SHP77 treated with DMSO at 0.1 percent for 48 hours (cell line): ENCODE measurements around the gene B3GALT4.
A peak's percentile ranks its signal among the peaks of the same experiment; 100 is the strongest.
"Not testable (repeated sequence)": the region's sequence is repeated elsewhere in the genome, so short reads cannot be mapped to it uniquely, and the experiment has no call there.

Experiments
- DNase-seq: peaks from one replicate; lab custom pipeline; 2025; lab: John Stamatoyannopoulos, UW

B3GALT4 gene

DNA sequence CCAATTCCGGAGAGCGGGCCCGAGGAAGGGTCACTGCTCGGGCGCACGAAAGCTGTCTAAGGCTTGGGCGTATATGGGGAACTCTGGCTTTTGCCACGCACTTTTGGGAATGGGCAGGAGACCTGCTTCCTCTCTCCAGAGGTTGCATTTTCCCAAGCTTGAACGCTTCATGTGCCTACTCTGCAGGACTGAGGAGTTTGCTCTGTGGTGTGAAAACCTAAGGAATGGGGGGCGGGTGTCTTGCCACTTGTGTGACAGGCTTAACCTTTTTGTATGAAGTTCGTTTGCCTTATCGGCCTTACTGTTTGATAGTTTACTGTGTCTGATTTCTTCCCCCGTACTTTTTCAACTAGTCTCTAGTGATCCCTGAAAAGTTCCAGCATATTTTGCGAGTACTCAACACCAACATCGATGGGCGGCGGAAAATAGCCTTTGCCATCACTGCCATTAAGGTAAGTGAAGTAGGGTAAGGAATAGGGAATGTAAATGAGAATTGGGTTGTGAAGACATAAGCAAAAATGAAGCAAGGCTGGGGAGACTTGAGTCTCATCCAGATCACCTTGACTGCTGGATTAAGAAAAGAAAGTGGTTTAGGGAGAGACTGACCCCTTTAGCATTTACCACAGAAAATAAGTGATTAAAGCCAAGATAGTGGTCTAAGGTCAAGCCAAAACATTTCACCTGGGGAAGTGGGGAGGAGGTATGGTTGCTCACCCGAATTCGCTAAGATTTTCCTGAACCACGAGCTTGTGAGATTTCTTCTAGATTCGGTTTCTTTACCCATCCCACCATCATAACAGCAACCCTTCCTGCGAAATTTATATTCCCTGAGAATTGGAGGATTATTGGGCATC is 4.4 kb upstream of the B3GALT4 start:
- no peak for DNase-seq

DNA sequence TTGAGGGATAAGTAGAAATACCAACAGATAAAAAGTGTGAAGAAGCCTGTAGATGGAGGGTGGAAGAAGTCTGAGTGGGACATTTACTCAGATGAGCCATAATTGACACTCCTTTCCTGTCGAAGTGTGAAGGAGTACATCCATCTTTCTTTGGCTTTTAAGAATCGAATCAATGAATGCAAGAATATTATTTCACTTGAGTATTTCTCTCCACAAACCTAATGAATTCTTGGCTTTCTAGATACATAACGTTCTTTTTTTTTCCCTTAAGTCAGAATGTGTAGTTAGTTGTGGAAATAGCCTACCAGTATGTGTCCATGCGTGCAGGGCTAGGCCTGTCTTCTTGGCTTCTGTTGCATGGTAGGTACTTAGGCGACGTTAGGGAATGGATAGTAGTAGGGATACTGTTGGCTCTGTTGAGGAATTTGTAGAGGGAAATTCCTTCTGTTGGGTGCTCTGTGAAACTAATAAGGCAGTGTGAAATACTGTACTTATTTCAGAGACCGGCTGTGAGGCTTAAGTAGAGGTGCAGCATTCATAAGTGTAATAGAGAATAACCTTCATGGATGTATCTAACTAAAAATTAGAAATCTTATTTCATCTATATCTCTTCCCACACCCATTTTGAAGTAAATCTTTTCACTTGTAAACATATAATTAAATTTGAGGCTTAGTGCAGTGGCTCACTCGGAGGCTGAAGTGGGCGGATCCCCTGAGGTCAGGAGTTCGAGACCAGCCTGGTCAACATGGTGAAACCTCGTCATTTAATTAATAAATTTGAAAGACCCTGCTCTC is 3.6 kb upstream of the B3GALT4 start:
- no peak for DNase-seq

DNA sequence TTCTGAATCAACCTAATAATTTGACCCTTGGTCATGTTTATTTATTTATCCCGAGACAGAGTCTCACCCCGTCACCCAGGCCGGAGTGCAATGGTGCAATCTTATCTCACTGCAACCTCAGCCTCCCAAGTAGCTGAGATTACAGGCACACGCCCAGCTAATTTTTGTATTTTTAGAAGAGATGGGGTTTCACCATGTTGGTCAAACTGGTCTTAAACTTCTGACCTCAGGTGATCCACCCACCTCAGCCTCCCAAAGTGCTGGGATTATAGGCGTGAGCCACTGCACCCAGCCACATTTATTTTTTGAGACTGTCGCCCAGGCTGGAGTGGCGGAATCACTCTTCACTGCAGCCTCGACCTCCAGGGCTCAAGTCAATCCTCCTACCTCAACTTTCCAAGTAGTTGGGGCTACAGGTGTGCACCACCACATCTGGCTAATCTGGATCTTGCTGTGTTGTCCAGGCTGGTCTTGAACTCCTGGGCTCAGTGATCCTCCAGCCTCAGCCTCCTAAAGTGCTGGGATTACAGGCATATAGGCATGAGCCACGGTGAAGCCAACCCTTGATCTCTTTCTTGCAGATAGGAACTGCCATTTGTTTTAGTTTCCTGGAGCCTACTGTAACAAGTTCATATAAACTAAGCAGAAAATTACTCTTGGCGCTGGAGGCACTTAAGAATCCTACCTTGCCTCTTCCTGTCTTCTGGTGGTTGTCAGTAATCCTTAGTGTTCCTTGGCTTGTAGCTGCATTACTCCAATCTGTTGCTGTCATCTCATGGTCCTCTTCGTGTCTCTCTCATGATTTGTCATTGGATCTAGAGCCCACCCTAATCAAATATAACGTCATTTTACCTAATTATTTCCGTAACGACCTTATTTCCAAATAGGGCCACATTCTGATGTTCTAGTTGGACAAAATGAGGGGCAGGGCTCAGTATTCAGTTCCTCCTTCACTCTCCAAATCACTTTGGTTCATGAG is 2.7 kb upstream of the B3GALT4 start:
- no peak for DNase-seq

DNA sequence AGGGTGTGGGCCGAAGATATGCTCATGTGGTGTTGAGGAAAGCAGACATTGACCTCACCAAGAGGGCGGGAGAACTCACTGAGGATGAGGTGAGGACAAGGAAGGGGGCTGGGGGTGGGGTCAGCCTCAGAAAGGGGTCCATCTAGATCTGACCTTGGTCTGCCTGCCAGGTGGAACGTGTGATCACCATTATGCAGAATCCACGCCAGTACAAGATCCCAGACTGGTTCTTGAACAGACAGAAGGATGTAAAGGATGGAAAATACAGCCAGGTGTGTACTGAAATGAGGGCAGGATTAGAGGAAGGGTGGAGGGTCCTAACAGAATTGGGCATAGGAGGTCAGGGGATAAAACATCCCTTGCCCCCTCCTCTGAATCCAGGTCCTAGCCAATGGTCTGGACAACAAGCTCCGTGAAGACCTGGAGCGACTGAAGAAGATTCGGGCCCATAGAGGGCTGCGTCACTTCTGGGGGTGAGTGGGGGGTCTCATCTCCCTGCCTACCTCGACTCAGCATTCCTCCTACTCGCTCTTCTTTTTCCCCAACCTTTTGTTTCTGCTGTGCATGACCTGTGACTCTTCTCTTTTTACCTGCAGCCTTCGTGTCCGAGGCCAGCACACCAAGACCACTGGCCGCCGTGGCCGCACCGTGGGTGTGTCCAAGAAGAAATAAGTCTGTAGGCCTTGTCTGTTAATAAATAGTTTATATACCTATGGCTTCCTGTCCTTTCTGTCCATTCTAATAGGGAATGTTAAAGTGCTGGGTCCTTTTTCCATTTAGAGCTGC is 935 bp upstream of the B3GALT4 start:
- not testable (repeated sequence) for DNase-seq

DNA sequence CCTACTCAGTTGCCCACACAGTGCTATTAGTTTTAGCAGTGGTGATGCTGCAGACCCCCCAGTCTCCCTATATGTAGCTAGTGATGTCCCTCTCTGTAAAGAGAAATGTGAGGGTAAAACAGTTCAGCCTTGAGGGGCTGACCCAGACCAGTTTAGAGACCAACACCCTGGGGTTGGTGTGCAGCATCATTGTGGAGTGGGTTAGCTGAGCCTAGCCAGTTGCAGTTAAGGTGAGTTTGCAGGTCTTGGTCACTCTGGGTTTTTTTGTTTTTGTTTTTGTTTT is 401 bp upstream of the B3GALT4 start:
- no peak for DNase-seq

DNA sequence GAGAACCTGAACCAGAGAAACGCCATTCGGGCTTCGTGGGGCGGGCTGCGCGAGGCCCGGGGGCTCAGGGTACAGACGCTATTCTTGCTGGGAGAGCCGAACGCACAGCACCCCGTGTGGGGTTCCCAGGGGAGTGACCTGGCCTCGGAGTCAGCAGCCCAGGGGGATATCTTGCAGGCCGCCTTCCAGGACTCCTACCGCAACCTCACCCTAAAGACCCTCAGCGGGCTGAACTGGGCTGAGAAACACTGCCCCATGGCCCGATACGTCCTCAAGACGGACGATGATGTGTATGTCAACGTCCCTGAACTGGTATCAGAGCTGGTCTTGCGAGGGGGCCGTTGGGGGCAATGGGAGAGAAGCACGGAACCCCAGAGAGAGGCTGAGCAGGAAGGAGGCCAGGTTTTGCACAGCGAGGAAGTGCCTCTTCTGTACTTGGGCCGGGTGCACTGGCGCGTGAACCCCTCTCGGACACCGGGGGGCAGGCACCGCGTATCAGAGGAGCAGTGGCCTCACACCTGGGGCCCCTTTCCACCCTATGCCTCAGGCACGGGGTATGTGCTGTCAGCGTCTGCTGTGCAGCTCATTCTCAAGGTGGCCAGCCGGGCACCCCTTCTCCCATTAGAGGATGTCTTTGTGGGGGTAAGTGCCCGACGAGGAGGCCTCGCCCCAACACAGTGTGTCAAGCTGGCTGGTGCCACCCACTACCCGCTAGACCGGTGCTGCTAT is 904 bp downstream of the B3GALT4 start:
- no peak for DNase-seq

DNA sequence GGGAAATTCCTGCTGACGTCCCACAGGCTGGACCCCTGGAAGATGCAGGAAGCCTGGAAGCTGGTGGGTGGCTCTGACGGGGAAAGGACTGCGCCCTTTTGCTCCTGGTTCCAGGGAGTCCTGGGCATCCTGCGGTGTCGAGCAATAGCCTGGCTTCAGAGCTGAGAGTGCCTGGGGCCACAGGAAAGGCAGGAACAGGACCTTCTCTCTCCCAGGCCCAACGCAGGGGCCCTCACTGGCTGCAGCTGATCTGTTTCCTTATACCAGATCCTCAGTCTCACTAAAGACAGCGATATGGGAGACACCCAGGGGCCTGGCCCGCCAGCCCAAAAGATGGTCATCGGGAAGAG is 1.4 kb downstream of the B3GALT4 start:
- DNase-seq = no peak

DNA sequence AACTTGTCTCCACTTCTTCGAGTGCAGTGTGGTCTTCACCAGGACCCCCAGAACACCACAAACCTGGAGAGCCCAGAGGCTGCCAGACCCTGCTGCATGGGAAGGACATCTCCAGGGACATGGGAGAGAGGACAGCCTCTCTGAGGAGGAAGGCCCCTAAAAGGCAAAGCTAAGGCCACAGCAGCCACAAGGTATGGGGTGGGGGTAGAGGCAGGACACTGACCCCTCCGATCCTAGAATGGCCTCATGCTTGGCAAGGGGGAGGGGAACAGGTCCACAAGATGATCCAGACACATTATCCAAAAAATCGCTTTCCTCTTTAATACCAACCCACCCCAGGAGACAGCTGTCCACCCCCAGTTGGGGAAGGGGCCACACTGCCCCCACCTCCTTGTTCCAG is 1.9 kb downstream of the B3GALT4 start:
- no peak for DNase-seq

DNA sequence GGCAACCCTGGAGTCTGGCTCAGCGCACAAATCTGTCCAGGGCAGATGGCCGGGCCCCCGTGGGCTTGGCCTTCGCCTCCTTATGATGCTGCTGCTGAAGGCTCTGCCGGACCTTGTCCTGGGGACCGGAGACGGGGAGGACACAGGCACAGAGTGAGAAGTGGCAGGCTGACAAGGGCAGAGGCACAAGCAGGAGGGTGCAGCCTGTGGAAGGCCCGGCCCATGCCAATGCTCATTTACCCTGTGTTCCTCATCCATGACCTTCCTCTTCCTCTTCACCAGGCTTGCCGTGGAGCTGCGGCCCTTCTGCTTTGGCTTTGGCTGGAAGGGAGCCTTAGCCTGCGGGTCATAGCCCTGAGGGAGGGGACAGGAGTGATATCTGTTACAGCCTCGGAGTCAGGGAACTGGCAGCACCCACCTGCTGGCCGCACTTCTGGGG is 2.4 kb downstream of the B3GALT4 start:
- no peak for DNase-seq

DNA sequence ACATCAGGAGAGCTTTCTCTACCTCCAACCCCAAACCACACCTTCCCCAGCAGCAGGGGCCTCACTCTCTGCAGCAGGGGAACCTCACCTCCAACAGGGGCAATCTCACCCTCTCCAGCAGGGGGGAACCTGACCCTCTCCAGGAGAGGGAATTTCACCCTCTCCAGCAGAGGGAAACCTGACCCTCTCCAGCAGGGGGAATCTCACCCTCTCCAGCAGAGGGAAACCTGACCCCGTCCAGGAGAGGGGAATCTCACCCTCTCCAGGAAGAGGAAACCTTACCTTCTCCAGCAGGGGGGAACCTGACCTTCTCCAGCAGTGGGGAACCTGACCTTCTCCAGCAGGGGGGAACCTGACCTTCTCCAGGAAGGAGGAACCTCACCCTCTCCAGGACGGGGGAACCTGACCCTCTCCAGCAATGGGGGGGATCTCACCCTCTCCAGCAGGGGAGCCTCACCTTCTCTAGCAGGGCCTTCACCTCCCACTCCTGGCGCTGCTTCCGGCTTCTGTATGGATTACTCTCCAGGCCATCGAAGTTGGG is 3.1 kb downstream of the B3GALT4 start:
- peak; percentile 11 for DNase-seq

DNA sequence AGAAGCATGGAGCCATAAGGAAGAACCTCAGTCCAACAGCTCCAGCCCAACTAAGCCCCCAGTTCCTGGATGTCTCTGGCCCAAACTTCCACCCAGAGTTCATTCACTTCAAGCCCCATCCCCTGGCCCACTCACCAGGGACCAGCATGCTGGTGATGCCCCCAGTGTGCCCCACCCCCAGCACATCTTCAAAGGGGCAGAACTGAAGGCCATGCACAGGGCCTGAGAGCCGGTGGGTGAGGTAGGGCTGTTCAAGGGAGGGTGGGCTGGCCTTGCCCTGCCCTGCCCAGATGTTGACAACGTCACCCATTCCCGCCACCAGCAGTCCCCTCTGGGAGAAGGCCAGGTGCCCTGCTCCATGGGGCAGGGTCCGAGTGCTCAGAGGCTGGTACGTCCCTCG is 3.6 kb downstream of the B3GALT4 start:
- DNase-seq = no peak

DNA sequence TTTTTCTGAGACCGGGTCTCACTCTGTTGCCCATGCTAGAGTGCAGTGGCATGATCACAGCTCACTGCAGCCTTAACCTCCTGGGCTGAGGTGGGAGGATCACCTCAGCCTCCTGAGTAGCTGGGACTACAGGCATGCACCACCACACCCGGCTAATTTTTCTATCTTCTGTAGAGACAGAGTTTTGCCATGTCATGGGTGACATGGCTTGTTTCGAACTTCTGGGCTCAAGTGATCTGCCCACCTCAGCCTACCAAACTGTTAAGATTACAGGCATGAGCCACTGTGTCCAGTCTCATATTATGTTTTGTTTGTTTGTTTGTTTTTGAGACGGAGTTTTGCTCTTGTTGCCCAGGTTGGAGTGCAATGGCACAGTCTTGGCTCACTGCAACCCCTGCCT is 8.3 kb downstream of the B3GALT4 start:
- DNase-seq = not testable (repeated sequence)

DNA sequence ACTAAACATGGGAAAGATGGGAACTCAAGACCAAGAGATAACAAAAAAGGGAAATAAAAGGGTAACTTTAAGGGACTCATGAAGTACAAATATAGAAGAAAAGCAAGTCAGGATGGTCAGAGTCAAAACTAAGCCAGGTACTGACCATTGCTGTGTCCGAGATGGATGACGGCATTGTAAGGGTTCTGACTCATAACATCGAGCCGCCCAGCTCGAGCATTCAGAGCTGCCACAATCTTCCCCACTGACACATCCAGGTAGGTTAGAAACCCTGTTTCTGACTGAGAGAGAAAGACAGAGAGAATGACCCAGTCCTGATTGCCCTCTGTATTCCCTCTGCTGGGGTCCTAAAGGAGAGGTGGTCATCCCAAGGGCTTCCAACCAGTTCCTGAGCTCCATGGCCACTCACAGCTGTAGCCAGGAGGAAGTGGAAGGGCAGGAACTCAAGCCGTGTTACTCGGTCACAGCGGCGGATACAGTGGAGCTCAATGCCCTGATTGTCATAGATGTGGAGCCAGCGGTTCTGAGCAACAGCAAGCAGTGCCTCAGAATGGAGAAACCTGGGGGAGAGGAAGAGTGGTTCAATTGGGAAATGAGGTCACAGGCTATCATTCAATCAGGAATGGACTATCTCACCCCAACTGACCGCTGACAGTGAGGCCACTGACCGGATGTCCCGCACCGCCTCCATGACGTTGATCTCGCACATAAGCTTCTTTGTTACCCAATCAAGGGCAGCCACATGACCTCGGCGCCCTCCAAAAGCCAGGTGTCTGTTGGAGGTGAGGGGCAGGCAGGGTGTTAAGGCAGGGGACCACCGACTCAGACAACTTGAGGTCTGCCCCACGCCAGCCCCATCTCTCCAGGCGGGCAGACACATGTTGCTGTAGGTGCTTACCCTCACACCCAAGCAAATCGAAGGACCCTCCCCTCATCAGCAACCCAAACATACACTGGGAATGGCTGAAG is 10.3 kb downstream of the B3GALT4 start:
- DNase-seq = no peak

DNA sequence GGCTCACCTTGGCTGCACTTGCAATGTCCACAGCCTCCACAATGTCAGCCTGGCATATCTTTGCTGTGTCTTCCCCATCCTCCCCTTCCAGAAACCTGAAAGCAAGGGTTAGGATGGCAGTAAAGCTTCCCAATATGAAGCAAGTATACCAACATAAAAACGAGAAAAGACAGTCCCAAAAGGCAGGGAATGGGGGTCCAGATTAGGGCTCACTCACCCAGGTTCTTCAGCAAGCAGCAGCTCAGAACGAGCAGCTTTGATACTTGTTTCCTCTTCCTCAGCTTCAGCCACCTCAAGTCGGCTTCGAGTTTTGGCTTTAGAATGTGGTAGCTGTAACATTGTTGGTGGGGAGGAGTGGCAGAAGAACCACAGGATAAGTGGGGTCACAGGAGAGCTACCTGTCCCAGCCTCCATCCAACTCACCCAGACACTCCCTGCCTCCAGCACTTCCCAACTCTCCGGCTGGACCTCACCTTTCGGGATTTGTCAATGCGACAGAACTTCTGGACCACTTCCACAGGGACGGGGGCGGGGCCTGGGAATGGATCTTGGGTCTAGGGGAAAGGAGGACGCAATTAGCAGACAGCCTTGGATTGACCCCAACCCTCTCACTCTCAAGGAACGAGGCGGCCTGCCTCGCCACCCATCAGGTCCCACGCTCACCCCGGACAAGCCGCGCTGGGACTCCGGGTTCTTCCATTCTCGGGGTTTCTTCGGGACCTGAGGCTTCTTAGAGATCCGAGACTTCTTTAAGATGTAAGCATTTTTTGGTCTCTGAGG is 11.4 kb downstream of the B3GALT4 start:
- DNase-seq = no peak

DNA sequence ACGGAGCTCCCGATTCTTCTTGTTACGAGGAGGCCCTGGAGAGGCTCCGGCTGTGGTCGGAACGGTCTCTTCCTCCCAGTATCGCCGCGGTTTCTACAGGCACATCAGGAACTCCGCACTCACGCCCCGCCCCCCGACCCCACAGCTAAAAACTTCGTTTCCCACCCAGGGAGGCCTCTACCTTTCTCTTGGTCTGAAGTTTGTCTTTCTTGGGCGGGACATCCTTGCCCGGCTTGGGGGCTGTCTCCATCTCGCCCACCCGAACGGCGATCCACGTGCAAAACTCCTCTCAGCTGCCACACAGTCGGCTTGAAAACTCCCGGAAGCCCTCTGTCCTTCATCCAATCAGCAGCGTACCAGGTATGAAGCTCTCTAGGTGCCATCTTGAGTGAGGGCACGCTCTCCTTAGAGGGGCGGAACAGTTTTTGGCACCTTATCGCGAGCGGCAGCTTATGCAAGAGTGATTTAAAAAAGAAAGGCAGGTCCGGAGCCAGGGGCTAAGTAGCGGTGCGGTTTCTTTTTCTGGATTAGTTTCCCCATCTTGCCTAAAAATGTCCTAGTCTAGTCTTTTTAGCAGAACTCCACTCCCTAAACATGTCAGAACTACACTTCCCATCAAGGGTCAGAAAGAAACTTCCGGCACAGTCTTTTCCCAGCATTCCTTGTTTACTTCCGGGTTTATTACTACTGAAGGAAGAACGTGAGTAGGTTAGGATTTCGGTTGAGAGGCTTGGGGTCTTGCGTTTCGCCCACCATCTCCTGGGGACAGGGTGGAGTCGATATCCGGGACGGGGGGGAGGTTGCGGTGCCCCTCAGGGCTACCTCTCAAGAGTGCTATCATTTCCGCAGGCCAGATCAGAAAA is 12.2 kb downstream of the B3GALT4 start, which contains the start of the genes PFDN6 and WDR46:
Gene PFDN6 (plus strand): TSS at position 681 of the 863 bp plus-strand sequence. CDS start 256 bp downstream, outside the sequence.
Gene WDR46 (minus strand): TSS at position 319 of the 863 bp plus-strand sequence. CDS start 69 bp downstream, at position 250.
- peak; percentile 95 for DNase-seq

DNA sequence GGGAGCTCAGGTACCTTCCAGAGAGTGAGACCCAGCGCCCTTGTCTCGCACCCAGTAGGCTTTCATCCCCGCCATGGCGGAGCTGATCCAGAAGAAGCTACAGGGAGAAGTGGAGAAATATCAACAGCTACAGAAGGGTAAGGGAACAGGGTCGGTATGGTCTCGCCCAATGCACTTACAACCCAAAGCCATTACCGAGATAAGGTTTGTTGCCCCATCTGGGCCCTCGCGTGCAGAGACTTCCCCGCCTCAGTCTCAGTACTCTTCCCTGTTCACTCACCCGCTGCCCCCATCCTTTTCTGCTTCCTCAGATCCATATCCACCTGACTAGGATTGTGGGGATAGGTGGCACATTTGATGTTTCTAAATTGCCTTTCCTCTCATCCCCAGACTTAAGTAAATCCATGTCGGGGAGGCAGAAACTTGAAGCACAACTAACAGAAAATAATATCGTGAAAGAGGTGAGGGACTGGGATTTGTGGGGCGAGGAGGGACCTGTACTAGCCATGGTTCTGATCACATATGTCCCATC is 12.9 kb downstream of the B3GALT4 start:
- no peak for DNase-seq

DNA sequence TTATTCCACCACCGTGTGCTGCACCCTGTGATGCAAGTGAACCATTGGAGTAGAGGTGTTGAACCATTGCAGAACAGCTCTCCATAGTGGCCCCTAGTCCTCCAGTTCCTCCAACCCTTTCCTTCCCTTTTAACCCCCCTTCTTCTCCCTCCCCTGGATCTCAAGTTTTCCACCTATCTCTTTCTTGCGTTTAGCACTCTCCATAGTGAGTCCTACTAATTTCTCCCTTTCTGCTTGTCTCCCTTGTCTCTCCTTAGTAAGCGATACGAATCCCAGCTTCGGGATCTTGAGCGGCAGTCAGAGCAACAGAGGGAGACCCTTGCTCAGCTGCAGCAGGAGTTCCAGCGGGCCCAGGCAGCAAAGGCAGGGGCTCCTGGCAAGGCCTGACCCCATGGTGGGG is 13.5 kb downstream of the B3GALT4 start:
- DNase-seq = no peak
